H1 (cell line): ENCODE results near the gene ZDHHC19. TPM values are rescaled to one million over a fixed set of nuclear protein-coding genes. Genes with fewer than 3 reads are reported as not detected.

Experiments
- CTCF ChIA-PET: fragments of 300-600 bp; sonication (Branson Sonifier 250); formaldehyde crosslinking; loops from one replicate; lab custom pipeline; 2021; ENCODE audit not compliant: partially characterized antibody; lab: Charles Lee
- POLR2A ChIA-PET: fragments of 300-600 bp; sonication (Branson Sonifier 250); formaldehyde crosslinking; loops from one replicate; lab custom pipeline; 2021; ENCODE audit warnings: inconsistent platforms; ENCODE audit not compliant: partially characterized antibody; lab: Charles Lee
- DNase-seq, 2 experiments: peaks; one replicate each; pipeline versions ENCODE4 v3.0.0 to v3.0.0-alpha.2; 2010 to 2022; ENCODE audit warnings: low spot score in 2 of 2, low read depth in 1 of 2, mixed read lengths in 1 of 2
- FAIRE-seq: peaks from 2 replicates; lab custom pipeline; 2011; peaks lifted over from hg19 to GRCh38; lab: Jason Lieb, UNC
- H2AFZ ChIP-seq: 2 replicates; pipeline ENCODE4 v1.8.1; 2012; ENCODE audit warnings: low read length, inconsistent platforms
- H2AK5ac ChIP-seq: 2 replicates; pipeline ENCODE4 v1.6.1; 2013; ENCODE audit warnings: low read depth, low read length
- H2BK120ac ChIP-seq: replicated peaks from 2 replicates; pipeline ENCODE3; 2013; ENCODE audit warnings: low read depth, low read length, inconsistent platforms
- H2BK12ac ChIP-seq: 2 replicates; pipeline ENCODE4 v1.6.1; 2013; ENCODE audit warnings: low read depth, low read length
- H2BK15ac ChIP-seq: 2 replicates; pipeline ENCODE4 v1.6.1; 2013; ENCODE audit warnings: low read length
- H2BK20ac ChIP-seq: 2 replicates; pipeline ENCODE4 v1.6.1; 2013; ENCODE audit warnings: low read length
- H2BK5ac ChIP-seq: 2 replicates; pipeline ENCODE4 v1.6.1; 2013; ENCODE audit warnings: low read depth, low read length
- H3K14ac ChIP-seq: 2 replicates; pipeline ENCODE4 v1.6.1; 2013; ENCODE audit warnings: inconsistent platforms; ENCODE audit not compliant: insufficient read length
- H3K18ac ChIP-seq: 2 replicates; pipeline ENCODE4 v1.6.1; 2013; ENCODE audit warnings: low read length; ENCODE audit errors: extremely low read depth
- H3K23ac ChIP-seq: 2 replicates; pipeline ENCODE4 v1.6.1; 2013; ENCODE audit warnings: inconsistent platforms; ENCODE audit not compliant: insufficient read length
- H3K23me2 ChIP-seq: 2 replicates; pipeline ENCODE4 v1.6.1; 2013; ENCODE audit warnings: low read depth, low read length
- H3K27ac ChIP-seq: 2 replicates; pipeline ENCODE4 v1.6.1; 2011; ENCODE audit warnings: low read depth, low read length, inconsistent platforms
- H3K27me3 ChIP-seq, 4 experiments: replicated peaks in 1 of 4; 1 replicate in 1 of 4; 2 replicates in 3 of 4; pipeline versions ENCODE4 v1.6.1 to v1.8.1; 2011 to 2013; ENCODE audit warnings: low read length in 3 of 4, mild to moderate bottlenecking in 3 of 4, inconsistent platforms in 2 of 4, mixed read lengths in 2 of 4, moderate library complexity in 1 of 4; ENCODE audit not compliant: control insufficient read depth in 3 of 4, insufficient read depth in 3 of 4; ENCODE audit errors: extremely low read depth in 1 of 4
- H3K36me3 ChIP-seq, 4 experiments: 2 replicates each; pipeline versions ENCODE4 v1.6.1 to v1.8.1; 2011 to 2013; ENCODE audit warnings: mild to moderate bottlenecking in 4 of 4, low read length in 3 of 4, moderate library complexity in 2 of 4, control low read depth in 1 of 4, inconsistent platforms in 1 of 4; ENCODE audit not compliant: insufficient read depth in 4 of 4, control insufficient read depth in 2 of 4
- H3K4ac ChIP-seq: replicated peaks from 2 replicates; pipeline ENCODE3; 2013; ENCODE audit warnings: low read length, low read depth, mixed read lengths, inconsistent platforms; ENCODE audit not compliant: insufficient read length
- H3K4me1 ChIP-seq, 4 experiments: replicated peaks in 1 of 4; 1 replicate in 1 of 4; 2 replicates in 3 of 4; pipeline versions ENCODE4 v1.6.1 to v1.8.1; 2011 to 2013; ENCODE audit warnings: low read length in 3 of 4, inconsistent platforms in 2 of 4, mixed read lengths in 1 of 4; ENCODE audit not compliant: insufficient read depth in 4 of 4, control insufficient read depth in 3 of 4
- H3K4me2 ChIP-seq, 2 experiments: 2 replicates each; pipeline versions ENCODE4 v1.6.1 to v1.8.1; 2011 to 2013; ENCODE audit warnings: low read depth in 2 of 2, low read length in 2 of 2, control low read depth in 1 of 2, inconsistent platforms in 1 of 2, mild to moderate bottlenecking in 1 of 2; ENCODE audit not compliant: insufficient read depth in 1 of 2
- H3K4me3 ChIP-seq, 4 experiments: fragments of 200-600, 300-600 bp in 1 of 4; sonication (generic), shearing (Covaris generic), sonication (Bioruptor Twin) in 1 of 4; 2 replicates each; pipeline versions ENCODE4 v1.5.1 to v1.8.1; 2011 to 2016; ENCODE audit warnings: low read length in 4 of 4, low read depth in 3 of 4, control low read depth in 2 of 4, inconsistent platforms in 2 of 4, mild to moderate bottlenecking in 2 of 4, mixed read lengths in 1 of 4, moderate library complexity in 1 of 4; ENCODE audit not compliant: insufficient read depth in 2 of 4; ENCODE audit errors: extremely low read depth in 1 of 4
- H3K56ac ChIP-seq: replicated peaks from 2 replicates; pipeline ENCODE3; 2013; ENCODE audit warnings: low read depth, mild to moderate bottlenecking, mixed read lengths, low read length, inconsistent platforms; ENCODE audit not compliant: insufficient read length
- H3K79me1 ChIP-seq: 2 replicates; pipeline ENCODE4 v1.6.1; 2013; ENCODE audit warnings: low read depth, low read length, control low read depth
- H3K79me2 ChIP-seq, 2 experiments: 2 replicates each; pipeline versions ENCODE4 v1.6.1 to v1.8.1; 2012 to 2013; ENCODE audit warnings: low read length in 2 of 2, mild to moderate bottlenecking in 2 of 2, inconsistent platforms in 1 of 2; ENCODE audit not compliant: insufficient read depth in 2 of 2, control insufficient read depth in 1 of 2
- H3K9ac ChIP-seq, 4 experiments: replicated peaks in 1 of 4; 1 replicate in 1 of 4; 2 replicates in 3 of 4; pipeline versions ENCODE4 v1.6.1 to v1.8.1; 2011 to 2013; ENCODE audit warnings: low read depth in 3 of 4, low read length in 3 of 4, control low read depth in 2 of 4, mild to moderate bottlenecking in 2 of 4, moderate library complexity in 2 of 4, inconsistent platforms in 1 of 4; ENCODE audit errors: extremely low read depth in 1 of 4
- H3K9me3 ChIP-seq, 2 experiments: 2 replicates each; pipeline versions ENCODE4 v1.6.1 to v1.8.1; 2012 to 2013; ENCODE audit warnings: mild to moderate bottlenecking in 2 of 2, moderate library complexity in 2 of 2, control low read depth in 1 of 2, inconsistent platforms in 1 of 2, low read depth in 1 of 2, low read length in 1 of 2, mixed read lengths in 1 of 2; ENCODE audit not compliant: insufficient read depth in 2 of 2
- H4K20me1 ChIP-seq, 2 experiments: replicated peaks in 1 of 2; 2 replicates each; pipeline versions ENCODE3 to v1.8.1; 2011 to 2013; ENCODE audit warnings: inconsistent platforms in 2 of 2, low read length in 2 of 2, mild to moderate bottlenecking in 1 of 2; ENCODE audit not compliant: insufficient read depth in 2 of 2, control insufficient read depth in 1 of 2
- H4K5ac ChIP-seq: 2 replicates; pipeline ENCODE4 v1.6.1; 2013; ENCODE audit warnings: low read length, low read depth, mixed read lengths, inconsistent platforms; ENCODE audit not compliant: insufficient read length
- H4K8ac ChIP-seq: 2 replicates; pipeline ENCODE4 v1.8.0; 2013; ENCODE audit warnings: mild to moderate bottlenecking, moderate library complexity, low read length, inconsistent platforms; ENCODE audit not compliant: insufficient read depth; ENCODE audit errors: extremely low read depth
- H4K91ac ChIP-seq: replicated peaks from 2 replicates; pipeline ENCODE3; 2013; ENCODE audit warnings: low read length, mixed read lengths, inconsistent platforms; ENCODE audit not compliant: insufficient read length
- CHD1 ChIP-seq: IDR thresholded peaks from 2 replicates; pipeline ENCODE4 v1.6.1; 2012; ENCODE audit warnings: low read depth, low read length, improper control_type of control experiment
- RAD21 ChIP-seq, 2 experiments: IDR thresholded peaks in 1 of 2; conservative IDR thresholded peaks in 1 of 2; 2 replicates each; pipeline ENCODE4 v1.6.1; 2011; ENCODE audit warnings: low read depth in 2 of 2, low read length in 2 of 2, improper control_type of control experiment in 1 of 2, inconsistent platforms in 1 of 2, mild to moderate bottlenecking in 1 of 2, moderate library complexity in 1 of 2
- WGBS, 2 experiments: shearing (Covaris generic) in 1 of 2; methylation state at CpG; one replicate each; pipeline versions ENCODE4 v1.1.6 to v1.1.7; 2013 to 2015; ENCODE audit warnings: low lambda C conversion rate in 2 of 2, mixed read lengths in 2 of 2, inconsistent platforms in 1 of 2, low coverage in 1 of 2, missing lambda C conversion rate in 1 of 2; ENCODE audit not compliant: insufficient replicate concordance in 2 of 2, insufficient coverage in 1 of 2, insufficient read length in 1 of 2; ENCODE audit errors: extremely low coverage in 1 of 2, missing lambda C conversion rate in 1 of 2; 5-methylcytosine and 5-hydroxymethylcytosine counted together
- polyA plus RNA-seq, 7 experiments: library from polyadenylated mRNA; depleted of rRNA in 3 of 7; stranded (reverse) in 5 of 7; unstranded in 2 of 7; fragments of >200 nt in 5 of 7; fragments of 200-250 nt in 2 of 7; gene quantifications; 1 replicate in 5 of 7; 2 replicates in 1 of 7; 4 replicates in 1 of 7; pipeline versions ENCODE4 v1.2.1 to v1.2.3, GENCODE V29; 2011 to 2013; ENCODE audit warnings: missing spikeins in 2 of 7, mixed read lengths in 2 of 7
- total RNA-seq: library from RNA; stranded (reverse); fragmentation: NEBNext Ultra II Directional; extraction: Animal tissue kit (Norgen Biotek cat#: 25700); gene quantifications from 2 replicates; pipeline ENCODE4 v1.2.1, GENCODE V29; 2021
- TF ChIP-seq, protein P1 (sequence below), 3 experiments: IDR thresholded peaks; 1 replicate in 2 of 3; 2 replicates in 1 of 3; pipeline versions ENCODE4 v1.5.1 to v1.6.1; 2011; ENCODE audit warnings: low read length in 3 of 3, mild to moderate bottlenecking in 3 of 3, inconsistent platforms in 2 of 3, low read depth in 1 of 3, moderate library complexity in 1 of 3; ENCODE audit not compliant: insufficient read depth in 1 of 3; ENCODE audit errors: control extremely low read depth in 1 of 3

The ZDHHC19 gene
- total and polyA plus RNA-seq, 2 of the 8 experiments (the other 6 are each of a cell fraction or from before 2014, with no cell fraction given), result 2.5 to 4.1 TPM

DNA sequence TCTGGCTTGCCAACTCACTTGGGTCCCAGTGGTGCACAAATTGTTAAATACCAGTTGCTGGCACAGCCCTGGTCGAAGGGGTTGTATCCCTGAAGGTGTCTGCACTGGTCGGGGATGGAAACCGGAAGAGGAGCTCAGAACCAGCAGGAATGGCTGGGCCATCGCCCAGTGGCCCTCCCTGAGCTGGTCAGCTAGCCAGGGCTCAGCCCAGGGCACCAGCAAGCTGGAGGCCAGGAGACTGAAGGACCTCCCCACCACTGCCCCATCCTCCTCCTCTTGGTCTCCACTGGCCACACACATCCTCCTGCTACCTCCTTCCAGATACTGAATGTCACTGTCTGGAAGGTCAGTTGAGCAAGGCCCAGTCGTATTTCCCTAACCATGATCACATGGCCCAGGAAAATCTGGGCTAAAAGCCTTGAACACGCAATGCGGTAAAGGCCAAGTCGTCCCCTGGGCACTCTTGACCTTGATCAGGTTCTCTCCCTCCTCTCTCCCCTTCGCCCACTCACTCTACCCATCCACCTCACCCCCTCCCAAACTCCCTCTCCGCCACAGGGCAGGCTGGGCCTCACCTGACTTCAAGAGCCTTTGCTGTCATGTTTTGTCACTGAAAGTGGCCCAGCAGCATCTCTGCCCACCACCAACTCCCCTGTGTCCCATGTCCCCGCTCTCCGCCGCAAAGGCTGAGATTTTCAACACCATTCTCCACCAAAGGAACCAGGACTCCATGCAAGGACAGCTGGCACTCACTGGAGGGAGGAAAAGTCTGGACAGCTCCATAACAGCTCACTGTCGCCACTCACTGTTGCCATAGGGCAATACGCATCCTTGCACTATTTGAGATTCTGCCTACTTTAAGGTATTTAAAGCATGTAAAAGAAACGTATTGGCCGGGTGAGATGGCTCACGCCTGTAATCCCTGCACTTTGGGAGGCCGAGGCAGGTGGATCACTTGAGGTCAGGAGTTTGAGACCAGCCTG, 12.1 kb downstream of the ZDHHC19 start:
- no peak overlapping the region for H2BK15ac ChIP-seq
- H2AK5ac ChIP-seq, result no peak overlapping the region
- POLR2A ChIA-PET, result interaction anchor here (0.6 to 1.2 kb wide), 3 partner anchors 54 to 126 kb away, joined by 3 read pairs; no protein-coding TSS in a partner anchor

More for the DNA sequence above, 12.1 kb downstream of the ZDHHC19 start:
- Histone ChIP-seq H4K8ac (peak overlapping the region; percentile 20; the same call in 1 of the 2 replicates), H3K79me1 (no peaks in the 10 kb centered on the region), H2BK120ac (no peak overlapping the region), H3K4me3 (no peak overlapping the region), H3K36me3 (no peaks in the 10 kb centered on the region), H3K18ac (no peak overlapping the region), H4K20me1 (no peaks in the 10 kb centered on the region), H3K4me2 (no peak overlapping the region), H4K5ac (no peak overlapping the region), H3K27ac (no peak overlapping the region), H2BK20ac (no peak overlapping the region), H3K79me2 (no peaks in the 10 kb centered on the region), H4K91ac (peak overlapping the region; percentile 5), H2BK12ac (no peak overlapping the region), H3K14ac (no peak overlapping the region), H3K27me3 (no peaks in the 10 kb centered on the region), H3K9me3 (no peaks in the 10 kb centered on the region), H3K4me1 (no peaks in the 10 kb centered on the region), H3K56ac (no peak overlapping the region), H3K23me2 (no peaks in the 10 kb centered on the region), H3K23ac (no peak overlapping the region), H2BK5ac (0 out of 2 replicates have a peak overlapping the region, but pooled peaks have one; percentile 0), H2AFZ (no peak overlapping the region), H3K9ac (no peak overlapping the region), H3K4ac (no peak overlapping the region)
- TF ChIP-seq RAD21 (IDR thresholded peaks at IDR 0.05 in 1 of 2, conservative IDR thresholded peaks at IDR 0.05 in 1 of 2; ENCODE audit: low read depth in 2 of 2, low read length in 2 of 2), result peak; percentile 66 to 70
- TF ChIP-seq CHD1, result no peak
- TF ChIP-seq, protein P1, sequence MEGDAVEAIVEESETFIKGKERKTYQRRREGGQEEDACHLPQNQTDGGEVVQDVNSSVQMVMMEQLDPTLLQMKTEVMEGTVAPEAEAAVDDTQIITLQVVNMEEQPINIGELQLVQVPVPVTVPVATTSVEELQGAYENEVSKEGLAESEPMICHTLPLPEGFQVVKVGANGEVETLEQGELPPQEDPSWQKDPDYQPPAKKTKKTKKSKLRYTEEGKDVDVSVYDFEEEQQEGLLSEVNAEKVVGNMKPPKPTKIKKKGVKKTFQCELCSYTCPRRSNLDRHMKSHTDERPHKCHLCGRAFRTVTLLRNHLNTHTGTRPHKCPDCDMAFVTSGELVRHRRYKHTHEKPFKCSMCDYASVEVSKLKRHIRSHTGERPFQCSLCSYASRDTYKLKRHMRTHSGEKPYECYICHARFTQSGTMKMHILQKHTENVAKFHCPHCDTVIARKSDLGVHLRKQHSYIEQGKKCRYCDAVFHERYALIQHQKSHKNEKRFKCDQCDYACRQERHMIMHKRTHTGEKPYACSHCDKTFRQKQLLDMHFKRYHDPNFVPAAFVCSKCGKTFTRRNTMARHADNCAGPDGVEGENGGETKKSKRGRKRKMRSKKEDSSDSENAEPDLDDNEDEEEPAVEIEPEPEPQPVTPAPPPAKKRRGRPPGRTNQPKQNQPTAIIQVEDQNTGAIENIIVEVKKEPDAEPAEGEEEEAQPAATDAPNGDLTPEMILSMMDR (IDR thresholded peaks at IDR 0.05; ENCODE audit: control extremely low read depth in 1 of 3, insufficient read depth in 1 of 3, low read depth in 1 of 3, low read length in 3 of 3), result peak in 2 of 3 experiments; percentile 59 to 61; a peak in 3 of 4 replicates
- DNase-seq (no peak), FAIRE-seq (no peak)
- CTCF ChIA-PET, result interaction anchor here (0.8 to 11.5 kb wide), 17 partner anchors 9 to 178 kb away, joined by 3 to 299 read pairs (median 8); no protein-coding TSS in a partner anchor
- WGBS, 2 experiments, result 90% methylated on average over 18 of the region's 19 CpGs; no CpG with 5 or more reads in 1 of the 2 experiments
